ENCODE data around the gene ZMYND19. TPM values are rescaled to one million over a fixed set of nuclear protein-coding genes. Genes with fewer than 3 reads are reported as not detected.
"Not testable (repeated sequence)": the region's sequence is repeated elsewhere in the genome, so short reads cannot be mapped to it uniquely, and the experiment has no call there.

The ZMYND19 gene
- total RNA-seq, 1 experiment from 2014 or later: 38.5 TPM

- not testable (repeated sequence) for DNase-seq (ENCODE audit: low read depth)
These were observed 57.3 kb downstream of the ZMYND19 start for GRCh38 chr9:137532891-137533468.

Other genes with a start within 250 kb of the ZMYND19 start
- gene EXD3, start 167.3 kb downstream of the ZMYND19 start, total RNA-seq (2014; rRNA removed): 4.0 and 6.5 TPM in 2 replicates
- 0.17 and 0.19 TPM in 2 replicates for gene NOXA1, start 167.1 kb downstream of the ZMYND19 start, total RNA-seq (2014; rRNA removed)
- not detected in 2 replicates for gene ENTPD8, start 149.2 kb downstream of the ZMYND19 start, total RNA-seq (2014; rRNA removed)
- 53.7 and 64.0 TPM in 2 replicates for gene NSMF, start 131.2 kb downstream of the ZMYND19 start, total RNA-seq (2014; rRNA removed)
- gene PNPLA7, start 40.1 kb downstream of the ZMYND19 start, total RNA-seq (2014; rRNA removed): 0.17 and 0.26 TPM in 2 replicates
- 63.0 and 66.9 TPM in 2 replicates for gene MRPL41, start 38.6 kb downstream of the ZMYND19 start, total RNA-seq (2014; rRNA removed)
- gene DPH7, start 11.6 kb downstream of the ZMYND19 start, total RNA-seq (2014; rRNA removed): 26.4 and 36.6 TPM in 2 replicates
- gene ARRDC1, start 15.2 kb upstream of the ZMYND19 start, total RNA-seq (2014; rRNA removed): 13.6 and 16.4 TPM in 2 replicates
- gene EHMT1, start 28.5 kb upstream of the ZMYND19 start, total RNA-seq (2014; rRNA removed): 34.8 and 43.5 TPM in 2 replicates